Measurements from ENCODE around the gene REEP3.

Gene REEP3

GRCh38 chr10:63522277-63522687 lies 1.1 kb downstream of the REEP3 start (continued):
- TF ChIP-seq PATZ1 (tag by site-specific recombination; IDR thresholded peaks at IDR 0.05) (0 out of 2 replicates have a peak, but pooled peaks have one; percentile 25), ZXDB (tag by site-specific recombination; IDR thresholded peaks at IDR 0.05) (0 out of 2 replicates have a peak, but pooled peaks have one; percentile 4), ZFP69B (tag by site-specific recombination; IDR thresholded peaks at IDR 0.05) (no peak), ZNF639 (tag by site-specific recombination; IDR thresholded peaks at IDR 0.05) (0 out of 2 replicates have a peak, but pooled peaks have one; percentile 33), ZBTB1 (tag by site-specific recombination; IDR thresholded peaks at IDR 0.05) (no peak), ATF2 (tag by site-specific recombination; IDR thresholded peaks at IDR 0.05; ENCODE audit: low read depth) (peak; percentile 95), ZNF132 (tag by site-specific recombination; IDR thresholded peaks at IDR 0.05; ENCODE audit: borderline replicate concordance) (no peak), ZNF274 (IDR thresholded peaks at IDR 0.05; ENCODE audit: low read length) (no peak), ZNF274 (tag by site-specific recombination; IDR thresholded peaks at IDR 0.05; ENCODE audit: borderline replicate concordance) (no peak), ZSCAN5A (tag by site-specific recombination; IDR thresholded peaks at IDR 0.05) (no peak), SCRT2 (tag by site-specific recombination; IDR thresholded peaks at IDR 0.05) (peak; percentile 99), REPIN1 (tag by site-specific recombination; IDR thresholded peaks at IDR 0.05; ENCODE audit: low read depth) (no peak)

- Histone ChIP-seq H3K4me3 (ENCODE audit: low read depth, low read length) (no peak overlapping the region; the same call in 1 of the 2 replicates), H3K27ac (ENCODE audit: extremely low read depth, low read depth, low read length) (peak overlapping the region; percentile 99), H3K4me1 (ENCODE audit: control insufficient read depth, insufficient read depth, low read length) (peaks cover 11% of the 10 kb centered on the region), H3K9me3 (ENCODE audit: control insufficient read depth, insufficient read depth, low read depth, low read length) (no peaks in the 10 kb centered on the region), H3K36me3 (ENCODE audit: control insufficient read depth in 2 of 2, insufficient read depth in 1 of 2, low read length in 2 of 2) (no peaks in the 10 kb centered on the region; a peak in 1 of 3 replicates)
- ChIA-PET POLR2A (interaction anchor here (0.6 to 4.2 kb wide), 4 partner anchors 40 to 265 kb away, joined by 3 to 25 read pairs (median 4); no protein-coding TSS in a partner anchor), CTCF (interaction anchor here (0.6 to 2.8 kb wide), 5 partner anchors 9 to 1283 kb away, joined by 3 to 12 read pairs (median 4); no protein-coding TSS in a partner anchor)
- no peak for TF ChIP-seq ZNF530 (tag by site-specific recombination; IDR thresholded peaks at IDR 0.05; ENCODE audit: low read depth)
Observed at GRCh38 chr10:63522995-63523394, 1.8 kb downstream of the REEP3 start.

GRCh38 chr10:63525021-63525420 lies 3.8 kb downstream of the REEP3 start:
- Histone ChIP-seq H3K9me3 (ENCODE audit: control insufficient read depth, insufficient read depth, low read depth, low read length) (no peaks in the 10 kb centered on the region), H3K4me3 (ENCODE audit: low read depth, low read length) (no peak overlapping the region), H3K27ac (ENCODE audit: extremely low read depth, low read depth, low read length) (no peak overlapping the region), H3K4me1 (ENCODE audit: control insufficient read depth, insufficient read depth, low read length) (peaks cover 11% of the 10 kb centered on the region), H3K36me3 (ENCODE audit: control insufficient read depth in 2 of 2, insufficient read depth in 1 of 2, low read length in 2 of 2) (peaks cover 0 to 6% of the 10 kb centered on the region in 2 experiments; a peak in 2 of 3 replicates)
- TF ChIP-seq PRDM6 (tag by site-specific recombination; IDR thresholded peaks at IDR 0.05) (0 out of 2 replicates have a peak, but pooled peaks have one; percentile 21), ZXDB (tag by site-specific recombination; IDR thresholded peaks at IDR 0.05) (0 out of 2 replicates have a peak, but pooled peaks have one; percentile 10), HOXC10 (CRISPR knock-in tag; IDR thresholded peaks at IDR 0.05) (no peak), ZNF280C (tag by site-specific recombination; IDR thresholded peaks at IDR 0.05) (no peak), CTCF (tag by site-specific recombination; IDR thresholded peaks at IDR 0.05) (no peak), ZNF561 (tag by site-specific recombination; IDR thresholded peaks at IDR 0.05; ENCODE audit: borderline replicate concordance) (no peak)
- POLR2A ChIA-PET: no interaction called here
- CTCF ChIA-PET: interaction anchor here (0.6 to 1.0 kb wide), 6 partner anchors 10 to 300 kb away, joined by 3 to 5 read pairs (median 3); no protein-coding TSS in a partner anchor
